Measurements from ENCODE around the gene FBXW7.

FBXW7 gene

GRCh38 chr4:152509595-152510225 is 26.2 kb downstream of the FBXW7 start:
- DNase-seq: no peak

- DNase-seq: no peak
Measured at GRCh38 chr4:152508818-152509217, 27.1 kb downstream of the FBXW7 start.

- no peak for DNase-seq
Measured at GRCh38 chr4:152508386-152508785, 27.5 kb downstream of the FBXW7 start.

- no peak for DNase-seq
Measured at GRCh38 chr4:152503653-152504290, 32.1 kb downstream of the FBXW7 start.

- DNase-seq: no peak
Measured at GRCh38 chr4:152501846-152502536, 33.9 kb downstream of the FBXW7 start.

GRCh38 chr4:152500800-152501434 is 35.0 kb downstream of the FBXW7 start:
- peak; percentile 39 to 89 (median 82) for DNase-seq

- no peak for DNase-seq
Measured at GRCh38 chr4:152500275-152500674, 35.6 kb downstream of the FBXW7 start.

- DNase-seq: no peak
Measured at GRCh38 chr4:152499344-152499743, 36.5 kb downstream of the FBXW7 start.

GRCh38 chr4:152494020-152494419 is 41.9 kb downstream of the FBXW7 start:
- DNase-seq: no peak

- no peak for DNase-seq
Measured at GRCh38 chr4:152488246-152488645, 47.6 kb downstream of the FBXW7 start.

GRCh38 chr4:152486429-152487389 is 49.2 kb downstream of the FBXW7 start:
- DNase-seq: peak in 1 of 3 experiments; percentile 21

- DNase-seq: peak in 1 of 3 experiments; percentile 16
Measured at GRCh38 chr4:152485726-152486276, 50.1 kb downstream of the FBXW7 start.

- no peak for DNase-seq
Measured at GRCh38 chr4:152482211-152482610, 53.7 kb downstream of the FBXW7 start.

GRCh38 chr4:152480901-152481300 is 55.0 kb downstream of the FBXW7 start:
- DNase-seq: no peak

GRCh38 chr4:152480326-152480725 is 55.6 kb downstream of the FBXW7 start:
- DNase-seq: no peak

GRCh38 chr4:152479428-152480026 is 56.4 kb downstream of the FBXW7 start:
- DNase-seq: no peak

GRCh38 chr4:152478461-152479237 is 57.2 kb downstream of the FBXW7 start:
- DNase-seq: no peak

GRCh38 chr4:152476796-152477195 is 59.1 kb downstream of the FBXW7 start:
- DNase-seq: no peak

- DNase-seq: no peak
Measured at GRCh38 chr4:152471251-152471792, 64.6 kb downstream of the FBXW7 start.

- DNase-seq: no peak
Measured at GRCh38 chr4:152468408-152468807, 67.5 kb downstream of the FBXW7 start.

- DNase-seq: no peak
Measured at GRCh38 chr4:152467101-152467500, 68.8 kb downstream of the FBXW7 start.
